ENCODE data around the gene PLXNC1. TPM values are rescaled to one million over a fixed set of nuclear protein-coding genes. Genes with fewer than 3 reads are reported as not detected.
A peak's percentile ranks its signal among the peaks of the same experiment; 100 is the strongest.

PLXNC1 gene
- total and polyA plus RNA-seq, 8 donors, result 7.3 to 55.9 (median 11.1) TPM

GRCh38 chr12:94169966-94170689, 21.8 kb downstream of the PLXNC1 start:
- intact Hi-C loops (cut with DNase I), result no loop called here
- Histone ChIP-seq H3K36me3 (peaks cover 0 to 12% of the 10 kb centered on the region in 2 donors), H3K27ac (no peak overlapping the region), H3K4me3 (no peak overlapping the region), H3K27me3 (no peaks in the 10 kb centered on the region), H3K9me3 (no peaks in the 10 kb centered on the region), H3K4me1 (peaks cover 6 to 78% of the 10 kb centered on the region in 2 donors)
- TF ChIP-seq CTCF (IDR thresholded peaks at IDR 0.05), result no peak
- ATAC-seq (no peak), DNase-seq (no peak)

GRCh38 chr12:94170690-94171594, 22.6 kb downstream of the PLXNC1 start:
- no peak overlapping the region for H3K4me3 ChIP-seq
- TF ChIP-seq CTCF (IDR thresholded peaks at IDR 0.05), result no peak
- intact Hi-C loops (cut with DNase I), result no loop called here

GRCh38 chr12:94171595-94171930, 23.2 kb downstream of the PLXNC1 start:
- peak overlapping the region in 1 of 2 donors; percentile 97 for H3K27ac ChIP-seq
- H3K36me3 ChIP-seq, result peaks cover 0 to 12% of the 10 kb centered on the region in 2 donors
- ATAC-seq (no peak), DNase-seq (no peak)
- H3K27me3 ChIP-seq, result no peaks in the 10 kb centered on the region
- H3K9me3 ChIP-seq, result no peaks in the 10 kb centered on the region
- no peak for TF ChIP-seq CTCF (IDR thresholded peaks at IDR 0.05)
- intact Hi-C loops (cut with DNase I), result no loop called here
- H3K4me1 ChIP-seq, result peaks cover 6 to 85% of the 10 kb centered on the region in 2 donors
- H3K4me3 ChIP-seq, result no peak overlapping the region

More at GRCh38 chr12:94170690-94171594, 22.6 kb downstream of the PLXNC1 start:
- ATAC-seq, result no peak
- Histone ChIP-seq H3K9me3 (no peaks in the 10 kb centered on the region), H3K36me3 (peaks cover 0 to 12% of the 10 kb centered on the region in 2 donors), H3K4me1 (peaks cover 6 to 78% of the 10 kb centered on the region in 2 donors), H3K27me3 (no peaks in the 10 kb centered on the region), H3K27ac (peak overlapping the region in 1 of 2 donors; percentile 97)
- DNase-seq, result no peak

GRCh38 chr12:94172031-94172430, 23.7 kb downstream of the PLXNC1 start:
- no peaks in the 10 kb centered on the region for H3K27me3 ChIP-seq
- H3K36me3 ChIP-seq, result peaks cover 0 to 12% of the 10 kb centered on the region in 2 donors
- peak overlapping the region in 1 of 2 donors; percentile 97 for H3K27ac ChIP-seq
- TF ChIP-seq CTCF (IDR thresholded peaks at IDR 0.05), result no peak
- peak in 1 of 4 donors; percentile 52 for DNase-seq
- H3K9me3 ChIP-seq, result no peaks in the 10 kb centered on the region
- intact Hi-C loops (cut with DNase I), result no loop called here
- no peak overlapping the region for H3K4me3 ChIP-seq
- ATAC-seq, result peak; percentile 39
- peaks cover 6 to 87% of the 10 kb centered on the region in 2 donors for H3K4me1 ChIP-seq

GRCh38 chr12:94172973-94173372, 24.6 kb downstream of the PLXNC1 start:
- no peak for TF ChIP-seq CTCF (IDR thresholded peaks at IDR 0.05)
- Histone ChIP-seq H3K36me3 (peaks cover 0 to 12% of the 10 kb centered on the region in 2 donors), H3K27me3 (no peaks in the 10 kb centered on the region), H3K4me1 (peaks cover 6 to 80% of the 10 kb centered on the region in 2 donors), H3K4me3 (no peak overlapping the region), H3K27ac (peak overlapping the region; percentile 46 to 97), H3K9me3 (peaks cover 0 to 5% of the 10 kb centered on the region in 2 donors)
- DNase-seq (peak in 2 of 4 donors; percentile 56 to 60), ATAC-seq (peak; percentile 66)
- intact Hi-C loops (cut with DNase I), result no loop called here
